HG02884 (cell line): Measurements from ENCODE around the gene ZNF431.
"Not testable (repeated sequence)": the region's sequence is repeated elsewhere in the genome, so short reads cannot be mapped to it uniquely, and the experiment has no call there.

ENCODE experiments used
- ATAC-seq: cut with Tn5 transposase; IDR thresholded peaks from one replicate; pipeline ENCODE4 v1.9.1; 2021; ENCODE audit warnings: mild to moderate bottlenecking, moderate library complexity; ENCODE audit not compliant: unreplicated experiment

ZNF431 gene

GRCh38 chr19:21141787-21142464 is at the start of gene ZNF431:
Gene ZNF431 (plus strand): TSS chr19:21142040. CDS start chr19:21142184, 144 bp downstream.
- peak; percentile 99 for ATAC-seq

- ATAC-seq, result no peak
Measured at GRCh38 chr19:21092109-21092508, 49.7 kb upstream of the ZNF431 start.

GRCh38 chr19:21094347-21095025 is 47.4 kb upstream of the ZNF431 start:
- ATAC-seq, result no peak

GRCh38 chr19:21098291-21098690 is 43.5 kb upstream of the ZNF431 start:
- no peak for ATAC-seq

- no peak for ATAC-seq
Measured at GRCh38 chr19:21101521-21102242, 40.2 kb upstream of the ZNF431 start.

GRCh38 chr19:21109116-21109515 is 32.7 kb upstream of the ZNF431 start:
- no peak for ATAC-seq

- ATAC-seq, result no peak
Measured at GRCh38 chr19:21110183-21110582, 31.7 kb upstream of the ZNF431 start.

- no peak for ATAC-seq
Measured at GRCh38 chr19:21115430-21115829, 26.4 kb upstream of the ZNF431 start.

- no peak for ATAC-seq
Measured at GRCh38 chr19:21117041-21117907, 24.6 kb upstream of the ZNF431 start.

GRCh38 chr19:21126078-21126477 is 15.8 kb upstream of the ZNF431 start:
- no peak for ATAC-seq

- no peak for ATAC-seq
Measured at GRCh38 chr19:21127001-21127400, 14.8 kb upstream of the ZNF431 start.

- no peak for ATAC-seq
Measured at GRCh38 chr19:21127898-21128297, 13.9 kb upstream of the ZNF431 start.

- no peak for ATAC-seq
Measured at GRCh38 chr19:21128901-21129698, 12.7 kb upstream of the ZNF431 start.

- ATAC-seq, result no peak
Measured at GRCh38 chr19:21130097-21130775, 11.6 kb upstream of the ZNF431 start.

GRCh38 chr19:21133633-21134032 is 8.2 kb upstream of the ZNF431 start:
- ATAC-seq, result no peak

GRCh38 chr19:21134934-21135366 is 6.9 kb upstream of the ZNF431 start:
- no peak for ATAC-seq

- ATAC-seq, result no peak
Measured at GRCh38 chr19:21135433-21135832, 6.4 kb upstream of the ZNF431 start.

- ATAC-seq, result no peak
Measured at GRCh38 chr19:21138130-21138529, 3.7 kb upstream of the ZNF431 start.

GRCh38 chr19:21141006-21141405 is 834 bp upstream of the ZNF431 start:
- ATAC-seq, result not testable (repeated sequence)
